Measurements from ENCODE around the gene ICAM1.

GRCh38 chr19:10306327-10306726 is 35.4 kb downstream of the ICAM1 start:
- TF ChIP-seq CTCF (IDR thresholded peaks at IDR 0.05) (no peak), POLR2AphosphoS5 (IDR thresholded peaks at IDR 0.05) (no peak)

All from prostate gland (tissue), 2 donors.